K562 (cell line): Measurements from ENCODE around the gene ABCF2. TPM values are rescaled to one million over a fixed set of nuclear protein-coding genes. Genes with fewer than 3 reads are reported as not detected.

ENCODE experiments used
- ATAC-seq: fragments of 200-7000 bp; cut with Tn5 transposase; 3 replicates; pipeline ENCODE4 v1.9.1; 2020; ENCODE audit warnings: moderate library complexity
- BruUV-seq: library from RNA; stranded (reverse); fragments of 400-500 nt; replicated peaks from 2 replicates; lab custom pipeline; 2021; lab: Mats Ljungman, UMichigan
- CTCF ChIA-PET: fragments of 300-600 bp; formaldehyde crosslinking; extraction: SDS; loops from one replicate; lab custom pipeline; 2021; ENCODE audit warnings: low intra/inter-chr PET ratio; lab: Yijun Ruan, JAX
- POLR2A ChIA-PET: fragments of 300-600, 350-650 bp; sonication (Branson Sonifier 250); formaldehyde crosslinking; extraction: SDS; loops from one replicate; lab custom pipeline; 2021; ENCODE audit warnings: antibody characterized with exemption, inconsistent platforms; lab: Yijun Ruan, JAX
- DNase-seq, 4 experiments: peaks; one replicate each; pipeline versions ENCODE4 v3.0.0 to v3.0.0-alpha.2; 2011 to 2018; ENCODE audit warnings: low spot score in 3 of 4, mixed read lengths in 3 of 4; ENCODE audit errors: extremely low read depth in 1 of 4
- FAIRE-seq: peaks from 2 replicates; lab custom pipeline; 2011; peaks lifted over from hg19 to GRCh38; lab: Jason Lieb, UNC
- H2AFZ ChIP-seq: 2 replicates; pipeline ENCODE4 v1.6.0; 2011; ENCODE audit warnings: low read depth, low read length, control low read depth, inconsistent platforms
- H3K27ac ChIP-seq: fragments of 200-600 bp; 3 replicates; pipeline ENCODE4 v1.8.0; 2011; ENCODE audit warnings: low read depth, mild to moderate bottlenecking, control low read depth, inconsistent platforms, low read length, moderate library complexity, mixed read lengths; ENCODE audit errors: extremely low read depth
- H3K27me3 ChIP-seq, 2 experiments: fragments of 300-600 bp in 1 of 2; 2 replicates in 1 of 2; 3 replicates in 1 of 2; pipeline versions ENCODE4 v1.6.0 to v1.8.0; 2011; ENCODE audit warnings: inconsistent platforms in 2 of 2, low read length in 2 of 2, mild to moderate bottlenecking in 1 of 2, mixed read lengths in 1 of 2, moderate library complexity in 1 of 2; ENCODE audit not compliant: control insufficient read depth in 2 of 2, insufficient read depth in 2 of 2
- H3K36me3 ChIP-seq: fragments of 300-600 bp; 3 replicates; pipeline ENCODE4 v1.8.0; 2011; ENCODE audit warnings: mild to moderate bottlenecking, low read length, inconsistent platforms; ENCODE audit not compliant: control insufficient read depth, insufficient read depth
- H3K4me1 ChIP-seq, 2 experiments: fragments of 200-600 bp in 1 of 2; replicated peaks in 1 of 2; 2 replicates in 1 of 2; 3 replicates in 1 of 2; pipeline versions ENCODE4 v1.5.1 to v1.8.0; 2011; ENCODE audit warnings: inconsistent platforms in 2 of 2, low read length in 2 of 2, mild to moderate bottlenecking in 1 of 2, mixed read lengths in 1 of 2, moderate library complexity in 1 of 2; ENCODE audit not compliant: control insufficient read depth in 2 of 2, insufficient read depth in 2 of 2
- H3K4me2 ChIP-seq: 2 replicates; pipeline ENCODE4 v1.6.1; 2011; ENCODE audit warnings: low read length, control low read depth, inconsistent platforms, mixed read lengths; ENCODE audit not compliant: insufficient read depth
- H3K4me3 ChIP-seq: fragments of 200-600 bp; sonication (generic), shearing (Covaris generic); 2 replicates; pipeline ENCODE4 v1.5.1; 2016; ENCODE audit warnings: control low read depth, inconsistent platforms
- H3K79me2 ChIP-seq: fragments of 200-600 bp; 3 replicates; pipeline ENCODE4 v1.8.0; 2011; ENCODE audit warnings: low read length, inconsistent platforms; ENCODE audit not compliant: control insufficient read depth, insufficient read depth
- H3K9ac ChIP-seq, 2 experiments: 2 replicates each; pipeline versions ENCODE4 v1.6.0 to v1.6.1; 2011; ENCODE audit warnings: low read depth in 2 of 2, low read length in 2 of 2, control low read depth in 1 of 2, inconsistent platforms in 1 of 2, mild to moderate bottlenecking in 1 of 2, mixed read lengths in 1 of 2; ENCODE audit not compliant: insufficient read depth in 1 of 2
- H3K9me1 ChIP-seq: one replicate; pipeline ENCODE4 v1.6.0; 2011; ENCODE audit warnings: inconsistent platforms, mild to moderate bottlenecking, low read length, moderate library complexity; ENCODE audit not compliant: control insufficient read depth, insufficient read depth
- H3K9me3 ChIP-seq: replicated peaks from 2 replicates; pipeline ENCODE4 v1.5.1; 2011; ENCODE audit warnings: low read depth, low read length, inconsistent platforms; ENCODE audit not compliant: control insufficient read depth, insufficient read depth
- H4K20me1 ChIP-seq: replicated peaks from 2 replicates; pipeline ENCODE4 v1.6.1; 2011; ENCODE audit warnings: low read length, inconsistent platforms, mixed read lengths; ENCODE audit not compliant: control insufficient read depth, insufficient read depth
- BRCA1 ChIP-seq, 2 experiments: fragments of 450-650 bp in 1 of 2; sonication (generic) in 1 of 2; formaldehyde crosslinking in 1 of 2; IDR thresholded peaks; 2 replicates each; pipeline versions ENCODE4 v1.5.0 to v1.6.1; 2017 to 2020; ENCODE audit warnings: mild to moderate bottlenecking in 1 of 2, missing genetic modification reagents in 1 of 2
- MYC ChIP-seq, 2 experiments: fragments of 250-450 bp in 1 of 2; sonication (Bioruptor Pico) in 1 of 2; IDR thresholded peaks; 2 replicates each; pipeline versions ENCODE4 v1.5.1 to v1.6.1; 2012 to 2021; ENCODE audit warnings: low read depth in 2 of 2, borderline replicate concordance in 1 of 2, improper control_type of control experiment in 1 of 2, low read length in 1 of 2, mild to moderate bottlenecking in 1 of 2, moderate library complexity in 1 of 2
- WGBS: fragments of 100-300 bp; shearing (Covaris generic); methylation state at CpG from one replicate; pipeline ENCODE4 v1.1.6; 2016; ENCODE audit warnings: low coverage, mixed read lengths; ENCODE audit not compliant: insufficient coverage; ENCODE audit errors: missing lambda C conversion rate; 5-methylcytosine and 5-hydroxymethylcytosine counted together
- in situ Hi-C: fragments of 300-500 bp; cut with MboI; formaldehyde crosslinking; loops from 4 replicates; pipeline ENCODE4 v1.15.0; 2018; ENCODE audit warnings: inconsistent platforms, mixed read lengths
- intact Hi-C: fragments of 100-400 bp; cut with micrococcal nuclease; formaldehyde crosslinking; loops from 2 replicates; pipeline ENCODE4 v1.14.2; 2022
- polyA plus RNA-seq, 8 experiments: library from polyadenylated mRNA; depleted of rRNA in 4 of 8; stranded (reverse) in 5 of 8; unstranded in 3 of 8; fragments of >200 nt; fragmentation: Nextera tagmentation in 2 of 8; fragmentation: Illumina TruSeq in 1 of 8; extraction: Ambion mirVana in 2 of 8; extraction: Trizol in 1 of 8; gene quantifications; 2 replicates each; pipeline versions ENCODE4 v1.2.1 to v1.2.3, GENCODE V29; 2011 to 2014; ENCODE audit warnings: inconsistent platforms in 1 of 8, missing spikeins in 1 of 8
- total RNA-seq, 7 experiments: library from RNA; depleted of rRNA in 6 of 7; stranded (reverse); fragments of >200 nt in 6 of 7; fragmentation: Illumina TruSeq in 2 of 7; extraction: Trizol in 2 of 7; gene quantifications; 2 replicates each; pipeline versions ENCODE4 v1.2.1 to v1.2.3, GENCODE V29; 2011 to 2021; ENCODE audit warnings: low replicate concordance in 1 of 7
- TF ChIP-seq, protein P1 (sequence below), 2 experiments: fragments of 450-650 bp in 1 of 2; IDR thresholded peaks; 2 replicates each; pipeline ENCODE4 v1.6.1; 2011 to 2017; ENCODE audit warnings: low read depth in 2 of 2, antibody characterized with exemption in 1 of 2, borderline replicate concordance in 1 of 2, low read length in 1 of 2, mild to moderate bottlenecking in 1 of 2, mixed read lengths in 1 of 2; ENCODE audit not compliant: control insufficient read depth in 1 of 2
- TF ChIP-seq, protein P2 (sequence below): sonication (generic); formaldehyde crosslinking; IDR thresholded peaks from 2 replicates; pipeline ENCODE4 v1.8.0; 2023; ENCODE audit warnings: mild to moderate bottlenecking, missing genetic modification reagents

ABCF2 gene
- total and polyA plus RNA-seq, 9 of the 15 experiments (the other 6 are each of a cell fraction or from before 2014, with no cell fraction given), result 62.1 to 224 (median 113) TPM

DNA sequence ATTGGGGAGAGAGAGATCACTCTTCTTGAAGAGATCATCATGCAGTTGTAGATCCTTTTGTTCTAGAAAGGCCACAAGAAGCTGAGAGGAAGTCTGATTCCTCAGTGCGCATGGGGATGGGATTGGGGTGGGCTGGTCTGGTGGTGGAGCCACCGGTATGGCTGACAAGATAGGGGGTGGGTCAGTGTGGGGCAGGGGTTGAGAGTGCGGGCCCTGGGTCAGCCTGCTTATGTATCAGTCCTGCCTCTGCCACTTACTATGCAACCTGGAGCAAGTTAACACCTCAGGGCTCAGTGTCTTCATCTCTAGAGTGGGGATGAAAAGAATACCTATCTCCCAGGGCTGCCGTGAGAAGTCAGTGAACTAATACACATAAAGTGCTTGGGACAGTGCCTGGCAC lies 13.5 kb upstream of the ABCF2 start:
- peaks cover 26% of the 10 kb centered on the region; the same call in 2 of the 3 replicates for H3K36me3 ChIP-seq
- H3K27ac ChIP-seq, result no peak overlapping the region
- POLR2A ChIA-PET, result interaction anchor here (0.9 to 3.4 kb wide), 2 partner anchors 12 to 15 kb away, joined by 3 to 14 read pairs; no protein-coding TSS in a partner anchor
- CTCF ChIA-PET, result no interaction called here
- peaks cover 58% of the 10 kb centered on the region for H4K20me1 ChIP-seq
- no peak for FAIRE-seq
- no peak for DNase-seq
- no peaks in the 10 kb centered on the region for H3K79me2 ChIP-seq
- H3K9ac ChIP-seq, result no peak overlapping the region
- H3K4me3 ChIP-seq, result no peak overlapping the region
- peaks cover 16 to 38% of the 10 kb centered on the region in 2 experiments; a peak in 4 of 5 replicates for H3K4me1 ChIP-seq
- in situ Hi-C loops, result no loop called here
- ATAC-seq, result no peak
- peaks cover 0 to 9% of the 10 kb centered on the region in 2 experiments; a peak in 1 of 5 replicates for H3K27me3 ChIP-seq
- H3K9me1 ChIP-seq, result peaks cover 8% of the 10 kb centered on the region
- intact Hi-C loops, result loop anchor here (2.0 to 5.0 kb wide), 2 partner anchors 34 to 48 kb away; no protein-coding TSS in a partner anchor
- TF ChIP-seq, protein P1, sequence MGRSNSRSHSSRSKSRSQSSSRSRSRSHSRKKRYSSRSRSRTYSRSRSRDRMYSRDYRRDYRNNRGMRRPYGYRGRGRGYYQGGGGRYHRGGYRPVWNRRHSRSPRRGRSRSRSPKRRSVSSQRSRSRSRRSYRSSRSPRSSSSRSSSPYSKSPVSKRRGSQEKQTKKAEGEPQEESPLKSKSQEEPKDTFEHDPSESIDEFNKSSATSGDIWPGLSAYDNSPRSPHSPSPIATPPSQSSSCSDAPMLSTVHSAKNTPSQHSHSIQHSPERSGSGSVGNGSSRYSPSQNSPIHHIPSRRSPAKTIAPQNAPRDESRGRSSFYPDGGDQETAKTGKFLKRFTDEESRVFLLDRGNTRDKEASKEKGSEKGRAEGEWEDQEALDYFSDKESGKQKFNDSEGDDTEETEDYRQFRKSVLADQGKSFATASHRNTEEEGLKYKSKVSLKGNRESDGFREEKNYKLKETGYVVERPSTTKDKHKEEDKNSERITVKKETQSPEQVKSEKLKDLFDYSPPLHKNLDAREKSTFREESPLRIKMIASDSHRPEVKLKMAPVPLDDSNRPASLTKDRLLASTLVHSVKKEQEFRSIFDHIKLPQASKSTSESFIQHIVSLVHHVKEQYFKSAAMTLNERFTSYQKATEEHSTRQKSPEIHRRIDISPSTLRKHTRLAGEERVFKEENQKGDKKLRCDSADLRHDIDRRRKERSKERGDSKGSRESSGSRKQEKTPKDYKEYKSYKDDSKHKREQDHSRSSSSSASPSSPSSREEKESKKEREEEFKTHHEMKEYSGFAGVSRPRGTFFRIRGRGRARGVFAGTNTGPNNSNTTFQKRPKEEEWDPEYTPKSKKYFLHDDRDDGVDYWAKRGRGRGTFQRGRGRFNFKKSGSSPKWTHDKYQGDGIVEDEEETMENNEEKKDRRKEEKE (IDR thresholded peaks at IDR 0.05; ENCODE audit: borderline replicate concordance in 1 of 2, control insufficient read depth in 1 of 2, low read depth in 2 of 2, low read length in 1 of 2), result no peak
- TF ChIP-seq MYC (IDR thresholded peaks at IDR 0.05; ENCODE audit: low read depth, low read length) (no peak), MYC (CRISPR knock-in tag; IDR thresholded peaks at IDR 0.05; ENCODE audit: borderline replicate concordance, low read depth) (peak; percentile 24; the same call in 1 of the 2 replicates), BRCA1 (IDR thresholded peaks at IDR 0.05) (no peak), BRCA1 (CRISPR knock-in tag; IDR thresholded peaks at IDR 0.05) (no peak)
- TF ChIP-seq, protein P2, sequence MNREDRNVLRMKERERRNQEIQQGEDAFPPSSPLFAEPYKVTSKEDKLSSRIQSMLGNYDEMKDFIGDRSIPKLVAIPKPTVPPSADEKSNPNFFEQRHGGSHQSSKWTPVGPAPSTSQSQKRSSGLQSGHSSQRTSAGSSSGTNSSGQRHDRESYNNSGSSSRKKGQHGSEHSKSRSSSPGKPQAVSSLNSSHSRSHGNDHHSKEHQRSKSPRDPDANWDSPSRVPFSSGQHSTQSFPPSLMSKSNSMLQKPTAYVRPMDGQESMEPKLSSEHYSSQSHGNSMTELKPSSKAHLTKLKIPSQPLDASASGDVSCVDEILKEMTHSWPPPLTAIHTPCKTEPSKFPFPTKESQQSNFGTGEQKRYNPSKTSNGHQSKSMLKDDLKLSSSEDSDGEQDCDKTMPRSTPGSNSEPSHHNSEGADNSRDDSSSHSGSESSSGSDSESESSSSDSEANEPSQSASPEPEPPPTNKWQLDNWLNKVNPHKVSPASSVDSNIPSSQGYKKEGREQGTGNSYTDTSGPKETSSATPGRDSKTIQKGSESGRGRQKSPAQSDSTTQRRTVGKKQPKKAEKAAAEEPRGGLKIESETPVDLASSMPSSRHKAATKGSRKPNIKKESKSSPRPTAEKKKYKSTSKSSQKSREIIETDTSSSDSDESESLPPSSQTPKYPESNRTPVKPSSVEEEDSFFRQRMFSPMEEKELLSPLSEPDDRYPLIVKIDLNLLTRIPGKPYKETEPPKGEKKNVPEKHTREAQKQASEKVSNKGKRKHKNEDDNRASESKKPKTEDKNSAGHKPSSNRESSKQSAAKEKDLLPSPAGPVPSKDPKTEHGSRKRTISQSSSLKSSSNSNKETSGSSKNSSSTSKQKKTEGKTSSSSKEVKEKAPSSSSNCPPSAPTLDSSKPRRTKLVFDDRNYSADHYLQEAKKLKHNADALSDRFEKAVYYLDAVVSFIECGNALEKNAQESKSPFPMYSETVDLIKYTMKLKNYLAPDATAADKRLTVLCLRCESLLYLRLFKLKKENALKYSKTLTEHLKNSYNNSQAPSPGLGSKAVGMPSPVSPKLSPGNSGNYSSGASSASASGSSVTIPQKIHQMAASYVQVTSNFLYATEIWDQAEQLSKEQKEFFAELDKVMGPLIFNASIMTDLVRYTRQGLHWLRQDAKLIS, result 0 out of 2 replicates have a peak, but pooled peaks have one; percentile 38
- TF ChIP-seq, all 486 proteins: peak for 2
- WGBS, result 22% methylated on average over 3 of the region's 4 CpGs
- no TSS peak for BruUV-seq
- Histone ChIP-seq H3K4me2 (no peak overlapping the region), H2AFZ (no peak overlapping the region), H3K9me3 (no peaks in the 10 kb centered on the region)
